AG04450 (cell line): Measurements from ENCODE around the gene OPCML. TPM values are rescaled to one million over a fixed set of nuclear protein-coding genes. Genes with fewer than 3 reads are reported as not detected.
A peak's percentile ranks its signal among the peaks of the same experiment; 100 is the strongest.

Source experiments
- CTCF ChIA-PET: fragments of 300-600, 350-600 bp; formaldehyde crosslinking; extraction: SDS; loops from one replicate; lab custom pipeline; 2022; ENCODE audit warnings: antibody characterized with exemption, inconsistent platforms; lab: Charles Lee
- POLR2A ChIA-PET: fragments of 350-600 bp; formaldehyde crosslinking; extraction: SDS; loops from one replicate; lab custom pipeline; 2021; ENCODE audit warnings: antibody characterized with exemption, inconsistent platforms; lab: Yijun Ruan, JAX
- DNase-seq: peaks from one replicate; pipeline ENCODE4 v3.0.0-alpha.2; 2011; ENCODE audit warnings: low read depth, low spot score
- H3K27ac ChIP-seq: one replicate; pipeline ENCODE4 v1.5.1; 2012; ENCODE audit warnings: low read depth, low read length, control low read depth
- H3K27me3 ChIP-seq: one replicate; pipeline ENCODE4 v1.6.0; 2012; ENCODE audit warnings: low read length; ENCODE audit not compliant: control insufficient read depth, insufficient read depth
- H3K4me3 ChIP-seq: 2 replicates; pipeline ENCODE4 v1.5.1; 2011; ENCODE audit warnings: mild to moderate bottlenecking, low read depth, low read length, control low read depth
- H3K9me3 ChIP-seq: 2 replicates; pipeline ENCODE4 v1.5.1; 2012; ENCODE audit warnings: low read length; ENCODE audit not compliant: control insufficient read depth, insufficient read depth
- CTCF ChIP-seq: IDR thresholded peaks from 2 replicates; pipeline ENCODE4 v1.5.1; 2011; ENCODE audit warnings: low read depth, low read length, control low read depth, inconsistent platforms
- polyA plus RNA-seq: library from polyadenylated mRNA; depleted of rRNA; stranded (reverse); fragments of >200 nt; gene quantifications from 2 replicates; pipeline ENCODE4 v1.2.3, GENCODE V29; 2011

The OPCML gene
- polyA plus RNA-seq, 1 experiment, result 1.1 TPM

DNA sequence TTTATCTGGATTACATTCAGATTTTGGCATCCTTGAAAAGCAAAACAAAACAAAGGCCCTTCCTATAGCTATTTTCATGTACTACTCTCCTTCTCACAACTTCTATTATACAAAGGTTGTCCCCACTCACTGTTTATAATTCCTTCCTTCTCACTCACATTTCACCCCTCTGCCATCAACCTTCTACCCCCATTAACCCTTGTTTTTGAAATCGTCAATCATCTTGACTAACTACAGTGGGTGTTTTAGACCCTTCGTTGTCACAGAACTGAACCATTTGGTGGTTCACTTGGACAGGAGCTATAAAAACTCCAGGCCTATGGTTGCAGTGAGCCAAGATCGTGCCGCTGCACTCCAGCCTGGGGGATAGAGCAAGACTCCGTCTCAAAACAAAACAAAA, 639.4 kb downstream of the OPCML start:
- no peak for DNase-seq
- Histone ChIP-seq H3K27me3 (no peaks in the 10 kb centered on the region), H3K27ac (no peak overlapping the region), H3K9me3 (no peaks in the 10 kb centered on the region), H3K4me3 (no peak overlapping the region)
- TF ChIP-seq CTCF, result no peak
- POLR2A ChIA-PET, result no interaction called here
- CTCF ChIA-PET, result interaction anchor here (1.4 to 1.5 kb wide), 2 partner anchors 34 to 48 kb away, joined by 3 to 4 read pairs; no protein-coding TSS in a partner anchor

DNA sequence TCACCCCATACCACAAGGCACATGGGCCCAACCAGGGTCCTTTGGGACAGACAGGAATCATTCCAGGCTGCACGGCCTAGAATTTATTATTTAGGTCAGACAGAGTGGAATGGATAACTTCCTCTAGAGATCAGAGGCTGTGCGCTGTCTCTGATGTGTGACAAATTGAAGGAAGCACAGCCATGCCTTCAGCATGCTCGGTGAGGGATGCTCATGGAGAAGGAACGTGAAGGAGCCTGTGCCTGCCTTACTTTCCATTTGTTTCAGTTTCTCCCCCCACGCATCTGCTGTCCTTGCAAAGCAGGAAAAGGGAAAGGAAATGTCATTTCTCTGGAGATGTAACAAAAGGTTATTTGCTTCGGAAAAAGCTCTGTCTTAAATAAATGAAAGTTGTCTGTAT, 644.1 kb downstream of the OPCML start:
- no peak for TF ChIP-seq CTCF
- no peak overlapping the region for H3K4me3 ChIP-seq
- CTCF ChIA-PET, result no interaction called here

GRCh38 chr11:132886335-132886734, 646.0 kb downstream of the OPCML start:
- TF ChIP-seq CTCF, result no peak
- CTCF ChIA-PET, result interaction anchor here (1.7 kb wide), 1 partner anchor 55 kb away, joined by 6 read pairs; no protein-coding TSS in a partner anchor
- Histone ChIP-seq H3K27me3 (no peaks in the 10 kb centered on the region), H3K4me3 (no peak overlapping the region), H3K27ac (peak overlapping the region; percentile 68), H3K9me3 (no peaks in the 10 kb centered on the region)
- peak; percentile 75 for DNase-seq
- POLR2A ChIA-PET, result interaction anchor here (0.5 to 1.2 kb wide), 4 partner anchors 9 to 253 kb away, joined by 3 to 5 read pairs (median 4); no protein-coding TSS in a partner anchor

More for the DNA sequence above, 644.1 kb downstream of the OPCML start:
- H3K9me3 ChIP-seq, result no peaks in the 10 kb centered on the region
- no peak for DNase-seq
- POLR2A ChIA-PET, result no interaction called here
- no peaks in the 10 kb centered on the region for H3K27me3 ChIP-seq
- no peak overlapping the region for H3K27ac ChIP-seq

DNA sequence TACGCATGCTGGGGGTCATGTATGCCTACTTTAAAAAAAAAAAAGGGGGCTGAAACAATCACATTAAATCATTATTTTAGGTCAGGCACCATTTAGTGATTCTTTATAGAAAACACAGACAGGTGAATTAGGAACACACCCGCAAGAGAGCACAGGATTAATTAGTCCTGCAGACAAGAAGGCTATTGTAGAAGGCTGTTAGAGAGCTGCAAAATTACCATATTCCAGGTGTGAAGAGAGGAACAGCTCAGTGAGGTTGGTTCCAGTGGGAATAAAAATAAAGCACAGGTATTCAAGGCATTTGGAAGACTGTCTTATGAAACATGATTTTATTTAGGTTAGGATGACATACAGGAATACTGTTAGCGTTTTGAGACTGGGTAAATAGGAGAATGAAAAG, 649.1 kb downstream of the OPCML start:
- POLR2A ChIA-PET, result no interaction called here
- no peak for DNase-seq

More for the DNA sequence above, 649.1 kb downstream of the OPCML start:
- CTCF ChIA-PET, result interaction anchor here (1.0 to 1.2 kb wide), 2 partner anchors 9 to 58 kb away, joined by 3 to 5 read pairs; no protein-coding TSS in a partner anchor
- no peak for TF ChIP-seq CTCF
- Histone ChIP-seq H3K27me3 (no peaks in the 10 kb centered on the region), H3K4me3 (no peak overlapping the region), H3K27ac (no peak overlapping the region), H3K9me3 (no peaks in the 10 kb centered on the region)
